Activated CD4-positive, alpha-beta T cell treated with anti-CD3 and anti-CD28 coated beads, Interleukin-2, amount 10 ng/mL, durations not matched to agents 24 days and 14 days (primary cell): Measurements from ENCODE around the gene ZNF839. TPM values are rescaled to one million over a fixed set of nuclear protein-coding genes. Genes with fewer than 3 reads are reported as not detected.

Source experiments
- DNase-seq: peaks from one replicate; pipeline ENCODE4 v3.0.0; 2022
- H3K27ac Mint-ChIP-seq: one replicate; pipeline ENCODE4 v1.8.0; 2022; ENCODE audit warnings: mild to moderate bottlenecking, mixed read lengths
- H3K27me3 Mint-ChIP-seq: one replicate; pipeline ENCODE4 v1.8.0; 2022; ENCODE audit warnings: mixed read lengths
- H3K36me3 Mint-ChIP-seq: one replicate; pipeline ENCODE4 v1.8.0; 2022; ENCODE audit warnings: low read depth, mild to moderate bottlenecking, mixed read lengths
- H3K4me1 Mint-ChIP-seq: one replicate; pipeline ENCODE4 v1.8.0; 2021; ENCODE audit warnings: mixed read lengths
- H3K4me3 Mint-ChIP-seq: one replicate; pipeline ENCODE4 v1.8.0; 2022; ENCODE audit warnings: mild to moderate bottlenecking, moderate library complexity, mixed read lengths
- H3K9me3 Mint-ChIP-seq: one replicate; pipeline ENCODE4 v1.8.0; 2021; ENCODE audit warnings: mixed read lengths
- intact Hi-C: fragments of 100-400 bp; cut with micrococcal nuclease; formaldehyde crosslinking; loops from one replicate; pipeline ENCODE4 v1.15.1; 2023
- total RNA-seq: library from RNA; stranded (reverse); gene quantifications from 2 replicates; pipeline ENCODE4 v1.2.3, GENCODE V29; 2022

The ZNF839 gene
- total RNA-seq, result 18.3 and 20.9 TPM in 2 replicates

DNA sequence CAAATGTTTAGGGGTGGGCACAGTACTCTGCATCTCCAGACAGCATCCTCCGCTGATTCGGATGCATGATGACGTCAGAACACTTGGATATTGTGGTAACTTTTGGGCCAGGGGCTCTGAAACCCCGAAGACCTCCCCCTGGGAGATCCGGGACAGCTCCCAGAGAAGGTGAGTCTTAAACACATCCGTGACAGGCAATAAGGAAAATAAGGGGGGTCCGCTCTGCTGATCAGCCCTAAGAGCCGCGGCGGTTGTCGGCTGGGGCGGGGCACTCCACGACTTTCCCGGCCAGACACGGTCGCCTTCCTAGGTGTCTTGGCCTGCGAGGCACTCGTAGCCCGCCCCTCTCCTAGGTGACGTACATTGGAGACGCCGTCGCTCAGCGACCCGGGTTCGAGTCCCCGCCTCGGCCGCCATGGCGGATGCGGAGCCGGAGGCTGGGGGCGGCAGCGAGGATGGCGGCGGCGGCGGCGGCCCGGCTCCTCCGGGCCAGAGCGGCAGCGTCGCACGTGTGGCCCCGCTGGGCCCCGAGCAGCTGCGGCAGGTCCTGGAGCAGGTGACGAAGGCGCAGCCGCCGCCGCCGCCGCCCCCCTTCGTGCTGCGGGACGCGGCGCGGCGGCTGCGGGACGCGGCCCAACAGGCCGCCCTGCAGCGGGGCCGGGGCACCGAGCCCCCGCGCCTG, at the start of gene ZNF839:
Gene ZNF839, plus strand, starts transcription at position 396 of the 682 bp plus-strand sequence. Its CDS starts 20 bp downstream, at position 416.
- H3K27ac Mint-ChIP-seq, result peak within 1 kb of the TSS; percentile 97
- peak; percentile 99 for DNase-seq
- peak within 1 kb of the TSS; percentile 99 for H3K4me3 Mint-ChIP-seq
- intact Hi-C loops, result loop anchor here (2.0 to 10.0 kb wide), 7 partner anchors 137 to 1015 kb away; partner anchors contain the start of genes EIF5, PPP2R5C and RCOR1
- H3K9me3 Mint-ChIP-seq, result no peaks in the 10 kb centered on the region
- peaks cover 1% of the 10 kb centered on the region for H3K27me3 Mint-ChIP-seq
- H3K4me1 Mint-ChIP-seq, result peaks cover 46% of the 10 kb centered on the region
- H3K36me3 Mint-ChIP-seq, result peaks cover 4% of the 10 kb centered on the region

DNA sequence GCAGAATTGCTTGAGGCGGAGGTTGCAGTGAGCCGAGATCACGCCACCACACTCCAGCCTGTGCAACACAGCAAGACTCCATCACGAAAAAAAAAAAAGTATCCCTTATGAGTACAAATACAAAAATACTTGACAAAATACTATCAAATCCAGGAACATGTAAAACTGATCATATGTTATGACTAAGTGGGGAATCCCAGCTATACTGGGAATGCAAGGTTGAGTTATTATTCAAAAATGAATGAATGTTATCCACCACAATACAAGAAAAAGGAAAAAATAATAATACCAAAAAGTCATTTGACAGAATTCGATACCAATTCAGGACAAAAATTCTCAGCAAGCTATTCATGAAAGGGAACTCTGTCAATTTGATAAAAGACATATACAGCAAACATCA, 47.2 kb upstream of the ZNF839 start:
- Mint-ChIP-seq H3K27ac (no peak overlapping the region), H3K4me3 (no peak overlapping the region), H3K4me1 (peaks cover 2% of the 10 kb centered on the region), H3K36me3 (no peaks in the 10 kb centered on the region), H3K27me3 (peaks cover 3% of the 10 kb centered on the region), H3K9me3 (no peaks in the 10 kb centered on the region)
- no peak for DNase-seq
- intact Hi-C loops, result no loop called here

DNA sequence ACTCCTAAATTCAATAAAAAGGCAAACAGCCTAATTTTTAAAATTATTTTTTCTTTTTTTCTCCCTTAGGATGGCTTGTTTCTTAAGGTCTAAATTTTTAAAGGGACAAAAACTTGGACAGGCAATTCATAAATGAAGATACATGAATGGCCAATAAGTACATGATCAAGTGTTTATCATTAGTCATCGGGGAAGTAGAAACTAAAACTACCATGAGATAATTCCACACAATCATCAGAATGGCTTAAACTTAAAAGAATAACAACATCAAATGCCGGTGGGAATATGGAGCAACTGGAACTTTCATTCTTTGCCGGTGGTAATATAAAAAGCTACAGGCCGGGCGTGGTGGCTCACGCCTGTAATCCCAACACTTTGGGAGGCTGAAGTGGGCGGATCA, 43.7 kb upstream of the ZNF839 start:
- Mint-ChIP-seq H3K4me1 (peaks cover 2% of the 10 kb centered on the region), H3K4me3 (no peak overlapping the region), H3K9me3 (no peaks in the 10 kb centered on the region), H3K27me3 (no peaks in the 10 kb centered on the region), H3K27ac (no peak overlapping the region), H3K36me3 (no peaks in the 10 kb centered on the region)
- DNase-seq, result no peak
- intact Hi-C loops, result no loop called here

DNA sequence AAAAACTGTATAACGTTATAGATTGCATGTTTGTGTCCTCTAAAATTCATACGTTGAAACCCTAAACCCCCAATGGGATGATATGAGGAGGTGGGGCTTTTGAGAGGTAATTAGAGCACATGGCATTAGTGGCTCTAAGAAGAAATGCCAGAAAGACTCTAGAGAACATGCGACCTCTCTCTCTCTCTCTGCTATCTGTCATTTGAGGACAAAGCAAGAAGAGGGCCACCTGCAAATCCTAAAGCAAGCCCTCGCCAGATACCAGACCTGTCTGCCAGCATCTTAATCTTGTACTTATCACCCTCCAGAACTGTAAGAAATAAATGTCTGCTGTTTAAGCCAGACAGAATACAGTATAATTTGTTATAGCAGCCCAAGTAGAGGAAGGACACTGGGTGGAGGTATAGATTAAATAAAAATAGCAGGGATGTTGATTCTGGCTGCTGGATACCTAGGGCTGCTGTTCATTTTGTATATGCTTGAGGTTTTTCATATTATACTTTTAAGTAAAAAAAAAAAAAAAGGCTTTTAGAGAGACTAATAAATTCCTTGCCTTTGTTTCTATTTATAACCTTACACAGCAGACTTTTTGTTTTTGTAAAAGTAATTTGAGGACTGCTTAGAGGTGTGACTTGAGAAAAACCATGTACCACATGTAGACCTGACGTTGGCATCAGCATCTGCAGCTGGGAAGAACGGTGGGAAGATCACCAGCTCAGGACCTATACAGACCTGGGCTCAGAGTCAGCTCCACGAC, 41.5 kb upstream of the ZNF839 start:
- Mint-ChIP-seq H3K4me1 (no peaks in the 10 kb centered on the region), H3K27ac (no peak overlapping the region), H3K27me3 (no peaks in the 10 kb centered on the region), H3K9me3 (no peaks in the 10 kb centered on the region), H3K4me3 (no peak overlapping the region), H3K36me3 (no peaks in the 10 kb centered on the region)
- DNase-seq, result no peak
- intact Hi-C loops, result no loop called here

DNA sequence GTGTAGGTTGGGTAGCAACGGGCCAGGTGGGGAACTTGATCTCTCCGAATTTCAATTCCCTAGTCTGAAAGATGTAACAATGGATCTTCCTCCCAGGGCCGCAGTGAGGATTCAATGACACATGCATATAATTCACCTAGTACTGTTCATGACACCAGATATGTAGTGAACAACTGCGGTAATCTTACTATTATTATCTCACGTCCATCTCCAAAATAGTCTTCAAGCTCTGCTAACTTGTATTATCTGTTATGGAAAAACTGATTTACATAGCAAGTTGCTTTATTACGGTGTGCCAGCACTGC, 41.0 kb upstream of the ZNF839 start:
- Mint-ChIP-seq H3K27me3 (no peaks in the 10 kb centered on the region), H3K9me3 (no peaks in the 10 kb centered on the region), H3K4me1 (no peaks in the 10 kb centered on the region), H3K4me3 (no peak overlapping the region), H3K27ac (no peak overlapping the region), H3K36me3 (no peaks in the 10 kb centered on the region)
- intact Hi-C loops, result no loop called here
- DNase-seq, result no peak

DNA sequence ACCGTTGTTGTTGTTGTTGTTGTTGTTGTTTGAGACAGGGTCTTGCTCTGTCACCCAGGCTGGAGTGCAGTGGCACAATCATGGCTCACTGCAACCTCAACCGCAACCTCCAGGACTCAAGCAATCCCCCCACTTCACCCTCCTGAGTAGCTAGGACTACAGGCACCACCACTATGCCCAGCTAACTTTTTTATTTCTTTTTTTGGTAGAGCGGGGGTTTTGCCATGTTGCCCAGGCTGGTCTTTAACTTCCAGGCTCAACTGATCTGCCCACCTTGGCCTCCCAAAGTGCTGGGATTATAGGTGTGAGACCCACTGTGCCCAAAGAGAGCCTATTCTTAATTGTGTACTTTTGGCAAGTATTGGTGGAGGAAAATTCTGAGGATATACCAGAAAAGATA, 40.3 kb upstream of the ZNF839 start:
- Mint-ChIP-seq H3K4me1 (no peaks in the 10 kb centered on the region), H3K27ac (no peak overlapping the region), H3K36me3 (no peaks in the 10 kb centered on the region), H3K9me3 (no peaks in the 10 kb centered on the region), H3K4me3 (no peak overlapping the region), H3K27me3 (no peaks in the 10 kb centered on the region)
- intact Hi-C loops, result no loop called here
- no peak for DNase-seq

DNA sequence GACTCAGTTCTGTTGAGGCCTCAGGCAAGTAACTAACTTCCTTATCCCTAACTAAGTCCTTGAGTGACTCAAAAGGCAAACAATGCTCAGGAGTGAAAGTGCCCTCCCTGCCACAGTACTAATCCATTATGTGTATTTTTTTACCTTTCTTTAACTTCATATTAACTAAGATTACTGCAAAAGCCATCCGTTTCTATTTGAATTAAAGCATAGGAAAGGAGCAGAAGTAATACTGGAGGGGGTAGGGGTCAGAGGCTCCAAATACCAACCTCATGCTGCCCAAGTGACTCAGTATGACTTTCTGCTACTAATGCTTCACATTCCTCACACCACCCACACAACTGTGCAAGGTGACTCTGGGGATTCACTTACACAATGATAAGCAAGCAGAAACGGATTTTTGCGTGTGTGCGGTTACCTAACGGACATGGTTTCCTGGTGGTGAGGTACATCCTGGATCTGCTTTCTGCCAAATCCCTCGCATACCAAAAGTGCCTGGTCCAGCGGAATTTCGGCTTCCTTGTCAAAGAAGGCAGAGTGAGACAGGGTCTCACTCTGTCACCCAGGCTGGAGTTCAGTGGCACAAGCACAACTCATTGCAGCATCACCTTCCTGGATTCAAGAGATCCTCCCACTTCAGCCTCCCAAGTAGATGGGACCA, 39.7 kb upstream of the ZNF839 start:
- no peak overlapping the region for H3K27ac Mint-ChIP-seq
- intact Hi-C loops, result no loop called here
- H3K4me1 Mint-ChIP-seq, result no peaks in the 10 kb centered on the region
- DNase-seq, result no peak
- no peak overlapping the region for H3K4me3 Mint-ChIP-seq
- H3K9me3 Mint-ChIP-seq, result no peaks in the 10 kb centered on the region
- H3K36me3 Mint-ChIP-seq, result no peaks in the 10 kb centered on the region
- no peaks in the 10 kb centered on the region for H3K27me3 Mint-ChIP-seq

DNA sequence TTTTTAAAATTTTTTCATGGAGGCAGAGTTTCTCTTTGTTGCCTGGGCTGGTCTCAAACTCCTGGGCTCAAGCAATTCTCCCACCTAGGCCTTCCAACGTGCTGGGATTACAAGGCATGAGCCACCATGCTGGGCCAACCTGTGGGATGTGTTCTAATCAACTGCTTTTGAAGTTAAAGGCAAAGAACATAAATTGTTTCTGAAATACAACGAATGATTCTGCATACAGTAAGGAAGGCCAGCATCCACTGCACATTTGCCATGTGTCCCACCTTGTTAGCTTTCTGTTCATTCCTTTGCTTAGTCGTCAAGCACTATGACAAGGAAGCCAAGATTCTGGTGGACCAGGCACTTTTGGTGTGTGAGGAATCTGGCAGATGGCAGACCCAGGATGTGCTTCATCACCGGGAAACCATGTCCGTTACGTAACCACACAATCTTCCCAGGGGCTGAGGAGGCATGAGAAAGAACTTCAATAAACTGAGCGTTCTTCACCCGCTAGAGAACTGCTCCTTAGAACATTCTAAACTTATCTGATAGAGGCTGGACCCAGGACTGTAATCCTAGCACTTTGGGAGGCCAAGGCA, 39.1 kb upstream of the ZNF839 start:
- Mint-ChIP-seq H3K27me3 (no peaks in the 10 kb centered on the region), H3K9me3 (no peaks in the 10 kb centered on the region), H3K4me3 (no peak overlapping the region), H3K4me1 (no peaks in the 10 kb centered on the region), H3K36me3 (no peaks in the 10 kb centered on the region), H3K27ac (no peak overlapping the region)
- no peak for DNase-seq
- intact Hi-C loops, result no loop called here

DNA sequence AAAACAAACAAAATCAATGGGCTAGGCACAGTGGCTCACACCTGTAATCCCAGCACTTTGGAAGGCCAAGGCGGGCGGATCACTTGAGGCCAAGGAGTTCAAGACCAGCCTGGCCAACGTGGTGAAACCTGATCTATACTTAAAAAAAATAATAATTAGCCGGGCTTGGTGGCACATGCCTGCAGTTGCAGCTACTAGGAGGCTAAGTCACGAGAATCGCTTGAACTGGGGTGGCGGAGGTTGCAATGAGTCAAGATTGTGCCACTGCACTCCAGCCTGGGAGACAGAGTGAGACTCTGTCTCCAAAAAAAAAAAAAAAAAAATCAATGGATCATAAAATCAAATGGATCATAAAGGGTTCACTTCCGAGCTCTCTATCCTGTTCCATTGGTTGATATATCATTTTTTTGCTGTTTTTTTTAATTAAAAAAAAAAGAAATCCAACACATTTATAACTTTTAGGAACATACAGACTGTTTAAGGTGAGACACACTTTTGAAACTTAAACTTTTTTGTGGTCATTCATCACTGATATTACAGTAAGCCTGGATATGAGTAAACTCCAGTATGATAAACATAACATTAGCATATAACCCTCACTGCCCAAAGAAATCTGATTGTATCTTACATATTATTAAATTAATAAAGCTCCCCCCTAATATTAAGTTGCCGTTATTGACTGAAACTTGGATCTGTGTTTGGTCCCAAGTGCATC, 36.6 kb upstream of the ZNF839 start:
- no peak for DNase-seq
- no peaks in the 10 kb centered on the region for H3K4me1 Mint-ChIP-seq
- no peaks in the 10 kb centered on the region for H3K27me3 Mint-ChIP-seq
- no peak overlapping the region for H3K4me3 Mint-ChIP-seq
- H3K9me3 Mint-ChIP-seq, result peaks cover under 1% of the 10 kb centered on the region
- H3K27ac Mint-ChIP-seq, result no peak overlapping the region
- intact Hi-C loops, result no loop called here
- H3K36me3 Mint-ChIP-seq, result no peaks in the 10 kb centered on the region

DNA sequence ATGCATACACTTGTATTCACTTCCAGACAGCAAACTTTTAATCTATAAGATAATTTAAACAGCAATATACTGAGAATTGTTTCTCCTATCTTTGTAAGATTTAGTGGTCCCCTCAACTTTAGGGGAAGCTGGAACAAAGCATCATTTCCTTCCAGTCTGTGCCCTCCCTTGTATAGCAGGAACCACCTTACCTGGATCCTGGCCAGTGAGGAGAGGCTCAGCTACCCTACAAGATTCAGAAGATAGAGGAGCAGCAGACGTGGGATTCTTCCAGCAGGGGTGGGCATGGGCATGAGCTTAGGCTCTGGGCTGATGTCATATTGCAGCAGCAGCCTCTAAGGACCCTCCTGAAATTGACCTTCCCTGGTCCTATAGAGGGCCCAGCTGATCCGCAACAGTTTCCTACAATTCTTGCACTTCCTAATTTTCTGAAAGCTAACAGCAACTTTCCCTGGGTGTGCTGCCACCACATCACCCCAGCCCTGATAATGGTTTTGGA, 35.9 kb upstream of the ZNF839 start:
- H3K9me3 Mint-ChIP-seq, result peaks cover 4% of the 10 kb centered on the region
- no peaks in the 10 kb centered on the region for H3K4me1 Mint-ChIP-seq
- H3K27ac Mint-ChIP-seq, result no peak overlapping the region
- no peaks in the 10 kb centered on the region for H3K36me3 Mint-ChIP-seq
- no peak for DNase-seq
- intact Hi-C loops, result no loop called here
- H3K4me3 Mint-ChIP-seq, result no peak overlapping the region
- H3K27me3 Mint-ChIP-seq, result no peaks in the 10 kb centered on the region

DNA sequence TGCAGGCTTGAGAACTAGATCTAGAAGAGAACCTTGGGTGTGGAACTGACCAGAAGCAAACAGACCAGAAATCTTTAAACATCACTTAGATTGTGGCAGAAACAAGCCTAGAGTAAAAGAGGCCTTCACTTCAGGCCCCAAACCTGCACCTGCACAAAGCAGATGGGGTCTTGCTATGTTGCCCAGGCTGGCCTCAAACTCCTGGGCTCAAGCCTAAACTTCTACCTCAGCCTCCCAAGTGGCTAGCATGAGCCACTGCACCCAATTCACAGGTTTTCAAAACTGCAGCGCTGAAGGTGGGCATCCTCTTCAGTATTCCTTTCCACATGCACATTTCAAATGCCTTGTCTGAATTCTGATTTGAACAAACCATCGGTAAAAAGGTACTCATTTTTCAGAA, 34.4 kb upstream of the ZNF839 start:
- no peak for DNase-seq
- intact Hi-C loops, result no loop called here
- no peak overlapping the region for H3K4me3 Mint-ChIP-seq
- peaks cover 4% of the 10 kb centered on the region for H3K9me3 Mint-ChIP-seq
- no peaks in the 10 kb centered on the region for H3K36me3 Mint-ChIP-seq
- no peak overlapping the region for H3K27ac Mint-ChIP-seq
- H3K27me3 Mint-ChIP-seq, result no peaks in the 10 kb centered on the region
- no peaks in the 10 kb centered on the region for H3K4me1 Mint-ChIP-seq

DNA sequence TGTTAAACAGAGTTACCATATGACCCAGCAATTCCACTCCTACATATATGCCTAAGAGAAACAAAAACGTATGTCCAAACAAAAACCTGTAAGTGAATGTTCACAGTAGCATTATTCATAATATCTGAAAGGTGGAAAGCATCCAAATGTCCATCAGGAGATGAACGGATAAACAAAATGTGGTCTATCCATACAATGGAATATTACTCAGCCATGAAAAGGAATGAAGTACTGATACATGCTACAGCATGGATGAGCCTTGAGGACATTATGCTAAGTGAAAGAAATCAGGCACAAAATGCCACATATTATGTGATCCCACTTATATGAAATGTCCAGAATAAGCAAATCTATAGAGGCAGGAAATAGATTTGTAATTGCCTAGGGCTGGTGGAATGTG, 31.4 kb upstream of the ZNF839 start:
- Mint-ChIP-seq H3K4me3 (no peak overlapping the region), H3K27ac (no peak overlapping the region), H3K27me3 (no peaks in the 10 kb centered on the region), H3K9me3 (peaks cover 4% of the 10 kb centered on the region), H3K4me1 (no peaks in the 10 kb centered on the region), H3K36me3 (no peaks in the 10 kb centered on the region)
- intact Hi-C loops, result no loop called here
- no peak for DNase-seq

DNA sequence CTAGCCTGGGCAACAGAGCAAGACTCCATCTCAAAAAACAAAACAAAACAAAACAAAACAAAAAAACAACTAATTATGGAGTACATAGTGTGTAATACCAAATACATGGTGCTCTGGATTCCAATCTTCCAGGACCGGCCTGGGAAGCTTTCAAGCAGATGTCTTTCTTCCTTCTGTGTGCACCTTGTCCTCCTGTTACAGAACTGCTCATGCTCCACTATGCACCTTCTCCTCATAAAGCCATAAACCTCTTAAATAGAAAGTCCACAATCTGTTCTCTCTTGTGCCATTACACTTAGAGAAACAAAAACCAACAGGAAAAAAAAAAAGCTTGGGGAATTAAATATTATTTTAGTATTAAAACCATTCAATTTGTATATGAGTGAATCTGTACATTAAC, 27.1 kb upstream of the ZNF839 start:
- H3K36me3 Mint-ChIP-seq, result no peaks in the 10 kb centered on the region
- intact Hi-C loops, result no loop called here
- no peak overlapping the region for H3K27ac Mint-ChIP-seq
- H3K27me3 Mint-ChIP-seq, result peaks cover 2% of the 10 kb centered on the region
- DNase-seq, result no peak
- no peak overlapping the region for H3K4me3 Mint-ChIP-seq
- no peaks in the 10 kb centered on the region for H3K4me1 Mint-ChIP-seq
- peaks cover 4% of the 10 kb centered on the region for H3K9me3 Mint-ChIP-seq
